ENCODE data around the gene AOC2.

DNA sequence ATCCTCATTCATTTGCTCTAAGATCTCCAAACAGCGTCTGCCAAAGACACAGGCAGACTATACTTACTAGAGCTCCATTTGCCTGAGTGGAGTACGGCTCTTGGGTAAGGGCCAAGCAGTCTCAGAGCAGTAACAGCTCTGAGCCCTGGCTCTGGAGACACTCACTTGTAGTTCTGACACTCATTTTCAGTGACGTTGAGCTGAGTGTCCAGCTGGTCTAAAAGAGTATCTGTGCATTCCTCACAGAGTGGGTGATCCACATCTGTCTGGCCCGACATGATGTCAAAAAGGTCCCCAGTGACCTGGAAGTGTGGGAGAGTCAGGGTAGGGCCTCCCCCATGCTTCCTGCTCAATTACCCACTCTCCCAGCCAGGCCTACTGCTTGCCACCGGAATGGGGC lies 26.0 kb upstream of the AOC2 start:
- TF ChIP-seq GATA2 (IDR thresholded peaks at IDR 0.05; ENCODE audit: low read depth, low read length) = no peak
- no peak for TF ChIP-seq GATA3 (IDR thresholded peaks at IDR 0.05; ENCODE audit: low read depth, low read length)

Data from SH-SY5Y (cell line).